H1 (cell line): ENCODE measurements around the gene ULBP3. TPM values are rescaled to one million over a fixed set of nuclear protein-coding genes. Genes with fewer than 3 reads are reported as not detected.

Experiments used
- CTCF ChIA-PET: fragments of 300-600 bp; sonication (Branson Sonifier 250); formaldehyde crosslinking; loops from one replicate; lab custom pipeline; 2021; ENCODE audit not compliant: partially characterized antibody; lab: Charles Lee
- POLR2A ChIA-PET: fragments of 300-600 bp; sonication (Branson Sonifier 250); formaldehyde crosslinking; loops from one replicate; lab custom pipeline; 2021; ENCODE audit warnings: inconsistent platforms; ENCODE audit not compliant: partially characterized antibody; lab: Charles Lee
- DNase-seq, 2 experiments: peaks; one replicate each; pipeline versions ENCODE4 v3.0.0 to v3.0.0-alpha.2; 2010 to 2022; ENCODE audit warnings: low spot score in 2 of 2, low read depth in 1 of 2, mixed read lengths in 1 of 2
- FAIRE-seq: peaks from 2 replicates; lab custom pipeline; 2011; peaks lifted over from hg19 to GRCh38; lab: Jason Lieb, UNC
- H2AFZ ChIP-seq: 2 replicates; pipeline ENCODE4 v1.8.1; 2012; ENCODE audit warnings: low read length, inconsistent platforms
- H2AK5ac ChIP-seq: 2 replicates; pipeline ENCODE4 v1.6.1; 2013; ENCODE audit warnings: low read depth, low read length
- H2BK120ac ChIP-seq: replicated peaks from 2 replicates; pipeline ENCODE3; 2013; ENCODE audit warnings: low read depth, low read length, inconsistent platforms
- H2BK12ac ChIP-seq: 2 replicates; pipeline ENCODE4 v1.6.1; 2013; ENCODE audit warnings: low read depth, low read length
- H2BK15ac ChIP-seq: 2 replicates; pipeline ENCODE4 v1.6.1; 2013; ENCODE audit warnings: low read length
- H2BK20ac ChIP-seq: 2 replicates; pipeline ENCODE4 v1.6.1; 2013; ENCODE audit warnings: low read length
- H2BK5ac ChIP-seq: 2 replicates; pipeline ENCODE4 v1.6.1; 2013; ENCODE audit warnings: low read depth, low read length
- H3K14ac ChIP-seq: 2 replicates; pipeline ENCODE4 v1.6.1; 2013; ENCODE audit warnings: inconsistent platforms; ENCODE audit not compliant: insufficient read length
- H3K18ac ChIP-seq: 2 replicates; pipeline ENCODE4 v1.6.1; 2013; ENCODE audit warnings: low read length; ENCODE audit errors: extremely low read depth
- H3K23ac ChIP-seq: 2 replicates; pipeline ENCODE4 v1.6.1; 2013; ENCODE audit warnings: inconsistent platforms; ENCODE audit not compliant: insufficient read length
- H3K23me2 ChIP-seq: 2 replicates; pipeline ENCODE4 v1.6.1; 2013; ENCODE audit warnings: low read depth, low read length
- H3K27ac ChIP-seq: 2 replicates; pipeline ENCODE4 v1.6.1; 2011; ENCODE audit warnings: low read depth, low read length, inconsistent platforms
- H3K27me3 ChIP-seq, 4 experiments: replicated peaks in 1 of 4; 1 replicate in 1 of 4; 2 replicates in 3 of 4; pipeline versions ENCODE4 v1.6.1 to v1.8.1; 2011 to 2013; ENCODE audit warnings: low read length in 3 of 4, mild to moderate bottlenecking in 3 of 4, inconsistent platforms in 2 of 4, mixed read lengths in 2 of 4, moderate library complexity in 1 of 4; ENCODE audit not compliant: control insufficient read depth in 3 of 4, insufficient read depth in 3 of 4; ENCODE audit errors: extremely low read depth in 1 of 4
- H3K36me3 ChIP-seq, 4 experiments: 2 replicates each; pipeline versions ENCODE4 v1.6.1 to v1.8.1; 2011 to 2013; ENCODE audit warnings: mild to moderate bottlenecking in 4 of 4, low read length in 3 of 4, moderate library complexity in 2 of 4, control low read depth in 1 of 4, inconsistent platforms in 1 of 4; ENCODE audit not compliant: insufficient read depth in 4 of 4, control insufficient read depth in 2 of 4
- H3K4ac ChIP-seq: replicated peaks from 2 replicates; pipeline ENCODE3; 2013; ENCODE audit warnings: low read length, low read depth, mixed read lengths, inconsistent platforms; ENCODE audit not compliant: insufficient read length
- H3K4me1 ChIP-seq, 4 experiments: replicated peaks in 1 of 4; 1 replicate in 1 of 4; 2 replicates in 3 of 4; pipeline versions ENCODE4 v1.6.1 to v1.8.1; 2011 to 2013; ENCODE audit warnings: low read length in 3 of 4, inconsistent platforms in 2 of 4, mixed read lengths in 1 of 4; ENCODE audit not compliant: insufficient read depth in 4 of 4, control insufficient read depth in 3 of 4
- H3K4me2 ChIP-seq, 2 experiments: 2 replicates each; pipeline versions ENCODE4 v1.6.1 to v1.8.1; 2011 to 2013; ENCODE audit warnings: low read depth in 2 of 2, low read length in 2 of 2, control low read depth in 1 of 2, inconsistent platforms in 1 of 2, mild to moderate bottlenecking in 1 of 2; ENCODE audit not compliant: insufficient read depth in 1 of 2
- H3K4me3 ChIP-seq, 4 experiments: fragments of 200-600, 300-600 bp in 1 of 4; sonication (generic), shearing (Covaris generic), sonication (Bioruptor Twin) in 1 of 4; 2 replicates each; pipeline versions ENCODE4 v1.5.1 to v1.8.1; 2011 to 2016; ENCODE audit warnings: low read length in 4 of 4, low read depth in 3 of 4, control low read depth in 2 of 4, inconsistent platforms in 2 of 4, mild to moderate bottlenecking in 2 of 4, mixed read lengths in 1 of 4, moderate library complexity in 1 of 4; ENCODE audit not compliant: insufficient read depth in 2 of 4; ENCODE audit errors: extremely low read depth in 1 of 4
- H3K56ac ChIP-seq: replicated peaks from 2 replicates; pipeline ENCODE3; 2013; ENCODE audit warnings: low read depth, mild to moderate bottlenecking, mixed read lengths, low read length, inconsistent platforms; ENCODE audit not compliant: insufficient read length
- H3K79me1 ChIP-seq: 2 replicates; pipeline ENCODE4 v1.6.1; 2013; ENCODE audit warnings: low read depth, low read length, control low read depth
- H3K79me2 ChIP-seq, 2 experiments: 2 replicates each; pipeline versions ENCODE4 v1.6.1 to v1.8.1; 2012 to 2013; ENCODE audit warnings: low read length in 2 of 2, mild to moderate bottlenecking in 2 of 2, inconsistent platforms in 1 of 2; ENCODE audit not compliant: insufficient read depth in 2 of 2, control insufficient read depth in 1 of 2
- H3K9ac ChIP-seq, 4 experiments: replicated peaks in 1 of 4; 1 replicate in 1 of 4; 2 replicates in 3 of 4; pipeline versions ENCODE4 v1.6.1 to v1.8.1; 2011 to 2013; ENCODE audit warnings: low read depth in 3 of 4, low read length in 3 of 4, control low read depth in 2 of 4, mild to moderate bottlenecking in 2 of 4, moderate library complexity in 2 of 4, inconsistent platforms in 1 of 4; ENCODE audit errors: extremely low read depth in 1 of 4
- H3K9me3 ChIP-seq, 2 experiments: 2 replicates each; pipeline versions ENCODE4 v1.6.1 to v1.8.1; 2012 to 2013; ENCODE audit warnings: mild to moderate bottlenecking in 2 of 2, moderate library complexity in 2 of 2, control low read depth in 1 of 2, inconsistent platforms in 1 of 2, low read depth in 1 of 2, low read length in 1 of 2, mixed read lengths in 1 of 2; ENCODE audit not compliant: insufficient read depth in 2 of 2
- H4K20me1 ChIP-seq, 2 experiments: replicated peaks in 1 of 2; 2 replicates each; pipeline versions ENCODE3 to v1.8.1; 2011 to 2013; ENCODE audit warnings: inconsistent platforms in 2 of 2, low read length in 2 of 2, mild to moderate bottlenecking in 1 of 2; ENCODE audit not compliant: insufficient read depth in 2 of 2, control insufficient read depth in 1 of 2
- H4K5ac ChIP-seq: 2 replicates; pipeline ENCODE4 v1.6.1; 2013; ENCODE audit warnings: low read length, low read depth, mixed read lengths, inconsistent platforms; ENCODE audit not compliant: insufficient read length
- H4K8ac ChIP-seq: 2 replicates; pipeline ENCODE4 v1.8.0; 2013; ENCODE audit warnings: mild to moderate bottlenecking, moderate library complexity, low read length, inconsistent platforms; ENCODE audit not compliant: insufficient read depth; ENCODE audit errors: extremely low read depth
- H4K91ac ChIP-seq: replicated peaks from 2 replicates; pipeline ENCODE3; 2013; ENCODE audit warnings: low read length, mixed read lengths, inconsistent platforms; ENCODE audit not compliant: insufficient read length
- CBX8 ChIP-seq: fragments of 300-800, 300-1000 bp; sonication (generic); IDR thresholded peaks from 2 replicates; pipeline ENCODE4 v1.7.1; 2016; ENCODE audit warnings: low read depth, low read length, borderline replicate concordance
- CHD2 ChIP-seq: IDR thresholded peaks from 2 replicates; pipeline ENCODE4 v1.6.1; 2012; ENCODE audit warnings: low read length, improper control_type of control experiment
- CREB1 ChIP-seq: IDR thresholded peaks from 2 replicates; pipeline ENCODE4 v1.6.1; 2012; ENCODE audit warnings: inconsistent platforms
- EGR1 ChIP-seq: IDR thresholded peaks from 2 replicates; pipeline ENCODE4 v1.6.1; 2011; ENCODE audit warnings: low read depth, low read length, borderline replicate concordance
- EP300 ChIP-seq, 2 experiments: IDR thresholded peaks; 1 replicate in 1 of 2; 2 replicates in 1 of 2; pipeline ENCODE4 v1.6.1; 2011 to 2012; ENCODE audit warnings: low read depth in 2 of 2, low read length in 2 of 2, mild to moderate bottlenecking in 2 of 2, borderline replicate concordance in 1 of 2, inconsistent platforms in 1 of 2, moderate library complexity in 1 of 2
- GABPA ChIP-seq: IDR thresholded peaks from 2 replicates; pipeline ENCODE4 v1.6.1; 2011; ENCODE audit warnings: mild to moderate bottlenecking, low read length, moderate library complexity, borderline replicate concordance; ENCODE audit not compliant: insufficient read depth
- GTF2F1 ChIP-seq: IDR thresholded peaks from 2 replicates; pipeline ENCODE4 v1.6.1; 2012; ENCODE audit warnings: low read depth, low read length, improper control_type of control experiment, borderline replicate concordance
- HDAC6 ChIP-seq: IDR thresholded peaks from one replicate; pipeline ENCODE4 v1.7.1; 2012; ENCODE audit warnings: low read depth, mild to moderate bottlenecking, inconsistent platforms, low read length, moderate library complexity
- NANOG ChIP-seq: IDR thresholded peaks from 2 replicates; pipeline ENCODE4 v1.6.1; 2011; ENCODE audit warnings: low read length, low read depth, mild to moderate bottlenecking, inconsistent platforms; ENCODE audit not compliant: insufficient read depth, poor library complexity, severe bottlenecking
- RBBP5 ChIP-seq: IDR thresholded peaks from 2 replicates; pipeline ENCODE4 v1.7.1; 2012; ENCODE audit warnings: low read depth, mild to moderate bottlenecking, inconsistent platforms, low read length, moderate library complexity, borderline replicate concordance
- SP4 ChIP-seq: IDR thresholded peaks from 2 replicates; pipeline ENCODE4 v1.6.1; 2012; ENCODE audit warnings: low read length, inconsistent platforms
- TAF7 ChIP-seq: optimal IDR thresholded peaks from 2 replicates; pipeline ENCODE3; 2011; ENCODE audit warnings: low read depth, mild to moderate bottlenecking, inconsistent platforms, low read length, moderate library complexity, borderline replicate concordance
- WGBS, 2 experiments: shearing (Covaris generic) in 1 of 2; methylation state at CpG; one replicate each; pipeline versions ENCODE4 v1.1.6 to v1.1.7; 2013 to 2015; ENCODE audit warnings: low lambda C conversion rate in 2 of 2, mixed read lengths in 2 of 2, inconsistent platforms in 1 of 2, low coverage in 1 of 2, missing lambda C conversion rate in 1 of 2; ENCODE audit not compliant: insufficient replicate concordance in 2 of 2, insufficient coverage in 1 of 2, insufficient read length in 1 of 2; ENCODE audit errors: extremely low coverage in 1 of 2, missing lambda C conversion rate in 1 of 2; 5-methylcytosine and 5-hydroxymethylcytosine counted together
- polyA plus RNA-seq, 7 experiments: library from polyadenylated mRNA; depleted of rRNA in 3 of 7; stranded (reverse) in 5 of 7; unstranded in 2 of 7; fragments of >200 nt in 5 of 7; fragments of 200-250 nt in 2 of 7; gene quantifications; 1 replicate in 5 of 7; 2 replicates in 1 of 7; 4 replicates in 1 of 7; pipeline versions ENCODE4 v1.2.1 to v1.2.3, GENCODE V29; 2011 to 2013; ENCODE audit warnings: missing spikeins in 2 of 7, mixed read lengths in 2 of 7
- total RNA-seq: library from RNA; stranded (reverse); fragmentation: NEBNext Ultra II Directional; extraction: Animal tissue kit (Norgen Biotek cat#: 25700); gene quantifications from 2 replicates; pipeline ENCODE4 v1.2.1, GENCODE V29; 2021
- TF ChIP-seq, protein P1 (sequence below): IDR thresholded peaks from 2 replicates; pipeline ENCODE4 v1.6.1; 2012; ENCODE audit warnings: inconsistent platforms

The ULBP3 gene
- total and polyA plus RNA-seq, 2 of the 8 experiments (the other 6 are each of a cell fraction or from before 2014, with no cell fraction given), result 1.9 to 4.2 TPM

DNA sequence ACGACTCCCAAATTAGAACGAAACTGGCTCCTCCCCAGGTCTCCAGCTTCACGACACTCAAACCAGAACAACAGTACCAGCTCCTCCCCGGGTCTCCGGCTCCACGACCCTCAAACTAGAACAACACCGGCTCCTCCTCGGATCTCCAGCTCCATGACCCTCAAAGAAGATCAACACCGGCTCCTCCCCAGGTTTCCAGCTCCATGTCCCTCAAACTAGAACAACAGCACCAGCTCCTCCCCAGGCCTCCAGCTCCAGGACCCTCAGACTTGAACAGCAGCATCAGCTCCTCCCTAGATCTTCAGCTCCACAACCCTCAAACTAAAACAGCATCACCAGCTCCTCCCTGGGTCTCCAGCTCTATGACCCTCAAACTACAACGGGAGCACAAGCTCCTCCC is 13.8 kb downstream of the ULBP3 start:
- Histone ChIP-seq H2BK20ac (no peak overlapping the region), H4K20me1 (peaks cover 0 to 2% of the 10 kb centered on the region in 2 experiments), H3K4ac (no peak overlapping the region), H2BK12ac (no peak overlapping the region), H3K4me3 (no peak overlapping the region), H3K27ac (no peak overlapping the region), H4K8ac (no peak overlapping the region), H3K79me1 (no peaks in the 10 kb centered on the region), H3K56ac (no peak overlapping the region), H2BK5ac (no peak overlapping the region), H3K18ac (no peak overlapping the region), H3K27me3 (peaks cover 0 to 2% (median 0%) of the 10 kb centered on the region in 4 experiments; a peak in 3 of 7 replicates), H2BK120ac (no peak overlapping the region), H3K4me1 (no peaks in the 10 kb centered on the region), H3K23ac (no peak overlapping the region), H3K9ac (no peak overlapping the region), H2AFZ (no peak overlapping the region), H3K36me3 (no peaks in the 10 kb centered on the region), H3K9me3 (no peaks in the 10 kb centered on the region; a peak in 1 of 4 replicates), H3K14ac (no peak overlapping the region), H3K79me2 (no peaks in the 10 kb centered on the region), H2AK5ac (no peak overlapping the region), H4K91ac (no peak overlapping the region), H2BK15ac (no peak overlapping the region), H3K4me2 (no peak overlapping the region), H3K23me2 (no peaks in the 10 kb centered on the region), H4K5ac (no peak overlapping the region)
- DNase-seq (no peak), FAIRE-seq (no peak)
- 90% methylated on average over 9 of the region's 10 CpGs; no CpG with 5 or more reads in 1 of the 2 experiments for WGBS, 2 experiments
- ChIA-PET POLR2A (interaction anchor here (1.0 to 3.4 kb wide), 2 partner anchors 10 to 12 kb away, joined by 4 to 15 read pairs; partner anchors contain the start of gene ULBP3), CTCF (interaction anchor here (0.7 to 5.5 kb wide), 8 partner anchors 8 to 775 kb away, joined by 3 to 54 read pairs (median 4); partner anchors contain the start of gene ULBP3)
- no peak for TF ChIP-seq NANOG
- TF ChIP-seq TAF7, result no peak
- TF ChIP-seq SP4, result no peak
- no peak for TF ChIP-seq CBX8
- TF ChIP-seq GTF2F1, result no peak
- no peak for TF ChIP-seq GABPA
- TF ChIP-seq HDAC6, result no peak
- no peak for TF ChIP-seq EP300 (IDR thresholded peaks at IDR 0.05; ENCODE audit: borderline replicate concordance in 1 of 2, low read depth in 2 of 2, low read length in 2 of 2)
- TF ChIP-seq, protein P1, sequence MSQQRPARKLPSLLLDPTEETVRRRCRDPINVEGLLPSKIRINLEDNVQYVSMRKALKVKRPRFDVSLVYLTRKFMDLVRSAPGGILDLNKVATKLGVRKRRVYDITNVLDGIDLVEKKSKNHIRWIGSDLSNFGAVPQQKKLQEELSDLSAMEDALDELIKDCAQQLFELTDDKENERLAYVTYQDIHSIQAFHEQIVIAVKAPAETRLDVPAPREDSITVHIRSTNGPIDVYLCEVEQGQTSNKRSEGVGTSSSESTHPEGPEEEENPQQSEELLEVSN, result no peak
- TF ChIP-seq CHD2, result no peak
- TF ChIP-seq EGR1, result no peak
- TF ChIP-seq RBBP5, result no peak
- no peak for TF ChIP-seq CREB1
